ENCODE results near the gene NTN1. TPM values are rescaled to one million over a fixed set of nuclear protein-coding genes. Genes with fewer than 3 reads are reported as not detected.

Gene NTN1
- total RNA-seq, 3 donors from 2014 or later (not counting 1 experiment from before 2014, with no cell fraction given), result 0.12 to 0.15 (median 0.14) TPM

- H3K27me3 Mint-ChIP-seq (ENCODE audit: low read depth in 2 of 2), result no peaks in the 10 kb centered on the region
- peak in 1 of 2 donors; percentile 14 for DNase-seq
- no peak for TF ChIP-seq CTCF (IDR thresholded peaks at IDR 0.05)
- H3K9me3 Mint-ChIP-seq, result no peaks in the 10 kb centered on the region
- no peaks in the 10 kb centered on the region for H3K27me3 ChIP-seq (ENCODE audit: control insufficient read depth, insufficient read depth, low read length)
- H3K4me3 ChIP-seq (ENCODE audit: low read length), result no peak overlapping the region
- intact Hi-C loops (cut with micrococcal nuclease), result no loop called here
- no peaks in the 10 kb centered on the region for H3K36me3 ChIP-seq (ENCODE audit: control insufficient read depth, insufficient read depth, low read length)
- H3K27ac Mint-ChIP-seq, result no peak overlapping the region
- H3K27ac ChIP-seq (ENCODE audit: low read length), result no peak overlapping the region
- no peaks in the 10 kb centered on the region for H3K36me3 Mint-ChIP-seq
- WGBS (ENCODE audit: insufficient coverage), result 88% methylated on average over 20 of the region's 21 CpGs
- H3K9me3 ChIP-seq (ENCODE audit: control insufficient read depth, insufficient read depth, low read length), result no peaks in the 10 kb centered on the region
- peaks cover 11 to 24% of the 10 kb centered on the region in 2 donors for H3K4me1 Mint-ChIP-seq
- no peak overlapping the region for H3K4me3 Mint-ChIP-seq
- no peaks in the 10 kb centered on the region for H3K4me1 ChIP-seq (ENCODE audit: control insufficient read depth, insufficient read depth, low read length)
- no peak for ATAC-seq
Observed at GRCh38 chr17:9273428-9274391, 252.4 kb downstream of the NTN1 start.

- no peak for ATAC-seq
- H3K27ac Mint-ChIP-seq, result no peak overlapping the region
- Histone ChIP-seq H3K4me3 (ENCODE audit: low read length) (no peak overlapping the region), H3K27ac (ENCODE audit: low read length) (no peak overlapping the region), H3K4me1 (ENCODE audit: control insufficient read depth, insufficient read depth, low read length) (no peaks in the 10 kb centered on the region), H3K27me3 (ENCODE audit: control insufficient read depth, insufficient read depth, low read length) (no peaks in the 10 kb centered on the region), H3K9me3 (ENCODE audit: control insufficient read depth, insufficient read depth, low read length) (no peaks in the 10 kb centered on the region), H3K36me3 (ENCODE audit: control insufficient read depth, insufficient read depth, low read length) (no peaks in the 10 kb centered on the region)
- 96% methylated on average over 9 of the region's 9 CpGs for WGBS (ENCODE audit: insufficient coverage)
- TF ChIP-seq CTCF (IDR thresholded peaks at IDR 0.05), result no peak
- no peaks in the 10 kb centered on the region for H3K27me3 Mint-ChIP-seq (ENCODE audit: low read depth in 2 of 2)
- H3K36me3 Mint-ChIP-seq, result no peaks in the 10 kb centered on the region
- DNase-seq, result no peak
- peaks cover 11 to 24% of the 10 kb centered on the region in 2 donors for H3K4me1 Mint-ChIP-seq
- H3K4me3 Mint-ChIP-seq, result no peak overlapping the region
- intact Hi-C loops (cut with micrococcal nuclease), result no loop called here
- no peaks in the 10 kb centered on the region for H3K9me3 Mint-ChIP-seq
Observed at GRCh38 chr17:9274973-9275372, 253.7 kb downstream of the NTN1 start.

GRCh38 chr17:9279893-9280292 lies 258.6 kb downstream of the NTN1 start:
- no peaks in the 10 kb centered on the region for H3K27me3 ChIP-seq (ENCODE audit: control insufficient read depth, insufficient read depth, low read length)
- no peak for DNase-seq
- Mint-ChIP-seq H3K27me3 (ENCODE audit: low read depth in 2 of 2) (no peaks in the 10 kb centered on the region), H3K4me3 (no peak overlapping the region), H3K36me3 (no peaks in the 10 kb centered on the region), H3K4me1 (peaks cover 11 to 28% of the 10 kb centered on the region in 2 donors), H3K27ac (no peak overlapping the region), H3K9me3 (no peaks in the 10 kb centered on the region)
- no peak for TF ChIP-seq CTCF (IDR thresholded peaks at IDR 0.05)
- H3K36me3 ChIP-seq (ENCODE audit: control insufficient read depth, insufficient read depth, low read length), result no peaks in the 10 kb centered on the region
- WGBS (ENCODE audit: insufficient coverage), result 94% methylated on average over 8 of the region's 8 CpGs
- intact Hi-C loops (cut with micrococcal nuclease), result no loop called here
- H3K27ac ChIP-seq (ENCODE audit: low read length), result no peak overlapping the region
- no peak for ATAC-seq
- no peak overlapping the region for H3K4me3 ChIP-seq (ENCODE audit: low read length)
- no peaks in the 10 kb centered on the region for H3K4me1 ChIP-seq (ENCODE audit: control insufficient read depth, insufficient read depth, low read length)
- H3K9me3 ChIP-seq (ENCODE audit: control insufficient read depth, insufficient read depth, low read length), result no peaks in the 10 kb centered on the region

Data from natural killer cell (primary cell).